DMS153 treated with DMSO at 0.1 percent for 48 hours (cell line): ENCODE measurements around the gene RLN3.

Source experiments
- DNase-seq: peaks from one replicate; lab custom pipeline; 2025; ENCODE audit not compliant: unreplicated experiment; lab: John Stamatoyannopoulos, UW

The RLN3 gene

DNA sequence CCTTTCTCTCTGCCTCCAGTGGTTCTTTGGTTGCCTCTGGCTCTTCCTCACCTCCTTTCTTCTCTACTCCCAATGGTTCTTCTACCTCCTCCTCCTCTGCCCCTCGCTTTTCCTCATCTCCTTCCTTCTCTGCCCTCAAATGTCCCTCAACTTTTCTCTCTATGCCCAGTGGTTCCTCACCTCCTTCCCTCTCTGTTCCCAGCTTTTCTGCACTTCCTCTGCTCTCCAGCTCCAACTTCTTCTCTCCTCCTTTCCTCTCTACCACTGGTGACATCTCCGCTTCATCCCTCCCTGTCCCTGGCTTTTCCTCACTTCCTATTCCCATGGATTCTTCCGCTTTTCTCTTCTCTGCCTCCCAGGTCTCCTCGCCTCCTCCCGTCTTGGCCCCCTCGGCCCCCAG is 26.2 kb downstream of the RLN3 start:
- no peak for DNase-seq

DNA sequence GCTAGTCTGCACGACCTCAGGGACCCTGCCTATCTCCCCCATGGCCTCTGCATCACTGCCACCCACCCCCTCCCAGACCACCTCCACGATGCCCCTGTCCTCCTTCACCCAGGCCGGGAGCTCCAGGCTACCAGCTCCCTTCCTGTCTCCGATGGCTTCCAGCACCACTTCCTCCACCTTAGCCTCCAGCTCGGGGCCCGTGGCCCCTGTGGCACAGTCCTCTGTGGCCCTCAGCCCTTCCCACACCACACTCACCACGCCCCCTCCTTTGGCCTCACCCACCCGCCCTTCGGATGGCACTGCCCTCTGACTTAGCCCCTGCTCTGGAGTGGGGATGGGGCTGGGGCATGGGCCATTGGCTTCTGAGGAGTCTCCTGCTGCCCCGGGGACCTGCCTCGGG is 26.8 kb downstream of the RLN3 start:
- no peak for DNase-seq

DNA sequence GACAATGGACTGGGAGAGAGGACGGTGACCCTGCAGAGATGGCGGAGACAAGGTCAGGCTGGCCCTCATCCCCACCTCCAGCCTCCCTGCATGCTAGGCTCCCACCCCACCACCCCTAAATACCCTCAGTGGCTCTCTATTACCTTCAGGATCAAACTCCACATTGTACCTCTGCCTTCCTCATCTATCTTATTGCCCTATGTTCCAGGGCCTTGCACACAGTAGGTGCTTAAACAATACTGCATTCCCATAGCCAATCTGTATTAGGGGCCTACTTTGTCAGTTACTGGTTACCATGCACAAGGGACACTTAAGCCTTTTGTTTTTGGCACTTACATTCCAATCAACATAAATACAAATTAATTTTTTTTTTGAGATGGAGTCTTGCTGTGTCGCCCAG is 27.4 kb downstream of the RLN3 start:
- DNase-seq = no peak

DNA sequence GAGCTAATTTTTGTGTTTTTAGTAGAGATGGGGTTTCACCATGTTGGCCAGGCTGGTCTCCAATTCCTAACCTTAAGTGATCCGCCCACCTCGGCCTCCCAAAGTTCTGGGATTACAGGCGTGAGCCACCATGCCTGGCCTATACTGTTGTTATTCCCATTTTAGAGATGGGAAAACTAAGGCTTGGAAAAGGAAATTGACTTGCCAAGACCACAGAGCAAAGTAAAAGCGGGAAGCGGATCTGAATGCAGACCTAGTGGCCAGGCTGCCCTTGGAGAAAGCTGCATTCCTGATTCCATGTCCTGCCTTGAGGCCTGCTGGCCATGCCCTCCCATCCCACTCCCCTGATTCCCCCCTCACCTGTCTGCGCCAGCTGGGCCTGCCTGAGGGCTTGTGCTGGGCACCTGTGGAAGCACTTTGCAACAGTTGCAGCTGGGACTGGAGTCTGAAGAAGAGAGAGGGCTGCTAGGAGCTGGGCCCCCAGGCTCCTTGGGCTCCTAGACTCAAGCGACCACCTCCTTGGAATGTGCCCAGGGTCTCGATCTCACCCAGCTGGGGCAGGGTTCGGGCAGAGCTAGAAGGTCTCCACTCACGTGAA is 28.2 kb downstream of the RLN3 start:
- no peak for DNase-seq

DNA sequence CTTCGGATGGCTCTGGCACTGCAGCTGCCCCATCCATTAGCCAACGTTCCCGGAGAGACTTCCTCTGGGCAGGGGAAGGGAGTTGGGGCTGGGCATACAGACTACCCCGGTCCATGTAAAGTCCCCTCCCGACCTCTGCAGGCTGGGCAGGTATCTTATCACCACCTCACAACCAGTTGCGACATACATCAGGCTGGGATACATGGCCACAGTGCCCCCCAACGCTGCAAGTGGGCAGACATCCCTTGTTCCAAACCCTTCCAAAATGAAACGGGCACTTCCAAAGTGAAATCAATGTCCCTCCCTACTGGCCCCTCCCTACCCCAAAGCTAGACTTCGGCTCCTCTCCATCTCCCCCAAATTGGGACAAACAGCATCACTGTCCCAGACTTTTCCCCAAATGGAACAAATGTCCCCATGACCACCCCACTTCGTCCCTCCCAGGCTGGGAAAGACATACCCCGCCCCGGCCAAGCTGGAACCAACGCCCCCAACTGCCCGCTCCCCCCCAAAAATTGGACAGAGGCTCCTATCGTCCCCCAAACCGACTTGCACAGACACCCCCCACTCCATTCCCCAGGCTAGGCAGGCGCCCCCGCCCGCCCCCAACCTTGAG is 28.9 kb downstream of the RLN3 start:
- no peak for DNase-seq

DNA sequence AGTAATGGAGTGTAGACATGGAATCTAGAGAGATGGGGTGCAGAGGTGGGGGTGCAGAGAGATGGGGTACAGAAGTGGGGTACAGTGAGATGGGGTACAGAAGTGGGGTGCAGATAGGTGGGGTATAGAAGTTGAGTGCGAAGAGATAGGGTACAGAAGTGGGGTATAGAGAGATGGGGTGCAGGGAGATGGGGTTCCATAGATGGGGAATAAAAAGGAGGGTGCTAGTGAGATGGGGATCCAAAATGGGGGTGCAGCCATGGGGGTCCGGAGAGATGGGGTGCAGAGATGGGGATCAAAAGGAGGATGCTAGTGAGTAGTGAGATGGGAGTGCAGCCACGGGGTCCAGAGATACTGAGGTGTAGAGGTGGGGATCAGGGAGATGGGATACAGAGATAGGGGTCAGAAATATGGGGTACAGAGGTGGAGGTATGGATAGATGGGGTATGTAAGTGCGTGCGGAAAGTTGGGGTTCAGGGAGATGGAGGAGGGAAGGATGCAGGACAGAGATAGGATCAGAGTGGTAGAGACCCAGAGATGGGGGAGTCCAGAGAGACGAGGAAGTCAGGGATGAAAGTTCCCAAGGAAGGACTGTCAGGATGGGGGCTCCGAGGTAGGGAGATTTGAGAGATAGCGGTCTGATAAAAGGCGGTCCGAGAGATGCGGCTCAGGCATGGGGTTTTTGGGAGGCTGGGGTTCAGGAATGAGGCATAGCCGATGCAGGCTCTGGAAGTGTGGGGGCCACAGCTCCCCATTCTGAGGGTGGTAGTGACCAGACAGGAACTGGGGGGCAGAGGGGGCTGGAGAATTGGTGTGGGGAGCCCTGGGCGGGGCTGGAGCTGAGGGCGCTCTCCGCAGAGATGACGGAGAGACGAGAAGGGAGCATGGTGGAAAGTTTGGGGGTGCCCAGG is 30.5 kb downstream of the RLN3 start:
- no peak for DNase-seq

DNA sequence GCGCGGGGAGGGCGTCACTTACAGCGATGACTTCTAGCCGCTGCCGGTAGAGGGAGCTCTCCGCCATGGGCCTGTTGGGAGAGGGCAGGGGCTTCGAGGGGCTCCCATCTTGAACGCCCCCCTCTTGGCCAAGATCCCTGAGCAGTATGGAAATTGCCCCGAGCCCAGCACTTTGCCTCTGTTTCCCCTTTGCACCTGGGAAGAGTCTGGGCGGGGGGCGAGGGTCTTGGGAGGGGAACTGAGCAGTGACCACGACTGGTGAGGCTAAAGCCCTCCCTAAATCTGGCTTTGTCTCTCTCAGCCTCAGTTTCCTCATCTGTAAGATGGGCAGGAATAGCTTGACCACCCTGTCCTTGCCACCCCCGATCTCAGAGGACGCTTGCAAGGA is 31.1 kb downstream of the RLN3 start:
- no peak for DNase-seq

DNA sequence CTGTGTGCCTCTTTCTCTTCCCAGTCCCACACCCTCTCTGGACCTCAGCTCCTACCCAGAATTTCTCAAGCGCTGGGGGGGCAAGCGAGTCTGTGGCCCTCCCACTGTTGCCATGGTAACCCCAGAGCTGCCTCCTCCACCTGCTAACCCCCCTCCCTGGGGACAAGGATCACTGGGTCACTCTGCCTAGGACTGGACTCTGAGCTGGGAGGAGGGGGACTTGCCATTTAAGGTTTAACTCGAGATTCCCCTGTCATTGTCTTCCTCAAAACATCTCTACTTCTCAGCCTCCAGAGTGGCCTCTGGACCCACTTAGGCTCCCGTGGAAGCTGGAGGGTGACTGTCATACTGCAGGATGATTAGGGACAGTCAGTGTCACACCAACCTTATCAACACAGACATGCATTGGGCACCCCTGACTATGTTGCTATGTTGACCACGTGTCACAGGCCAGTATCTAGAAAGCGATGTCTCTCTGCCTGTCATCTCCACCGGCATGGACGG is 31.8 kb downstream of the RLN3 start:
- DNase-seq = no peak

DNA sequence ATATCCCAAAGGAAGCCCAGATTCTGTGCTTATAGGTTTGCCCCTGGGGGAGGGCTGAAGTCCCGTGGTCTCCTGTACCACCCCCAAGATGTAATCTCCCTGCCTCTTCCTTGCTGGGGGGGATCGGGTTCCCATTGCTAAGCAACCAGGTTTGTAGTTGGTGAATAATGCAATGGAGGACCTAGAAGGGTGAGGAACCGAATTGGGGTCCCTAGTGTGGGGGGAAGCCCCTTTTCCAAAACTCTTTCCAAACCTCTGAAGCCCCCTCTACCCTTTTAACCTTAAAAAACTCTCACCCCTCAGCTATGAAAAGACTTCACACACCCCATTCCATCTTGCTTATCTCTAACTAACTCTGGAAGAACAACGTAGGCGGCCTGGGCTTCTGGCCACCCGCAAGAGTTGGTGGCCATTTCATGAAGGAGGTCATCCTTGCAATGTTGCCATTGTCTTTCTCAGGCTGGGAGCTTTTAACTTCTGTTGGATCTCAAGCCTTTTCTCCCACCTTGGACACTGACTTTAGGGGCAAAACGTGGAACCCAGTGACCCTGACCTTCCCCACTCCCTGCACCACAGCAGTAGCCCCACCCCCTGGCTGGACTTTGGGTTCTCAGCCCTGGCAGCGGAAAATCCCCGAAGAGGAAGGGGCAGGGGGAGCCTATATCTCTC is 33.3 kb downstream of the RLN3 start:
- no peak for DNase-seq

DNA sequence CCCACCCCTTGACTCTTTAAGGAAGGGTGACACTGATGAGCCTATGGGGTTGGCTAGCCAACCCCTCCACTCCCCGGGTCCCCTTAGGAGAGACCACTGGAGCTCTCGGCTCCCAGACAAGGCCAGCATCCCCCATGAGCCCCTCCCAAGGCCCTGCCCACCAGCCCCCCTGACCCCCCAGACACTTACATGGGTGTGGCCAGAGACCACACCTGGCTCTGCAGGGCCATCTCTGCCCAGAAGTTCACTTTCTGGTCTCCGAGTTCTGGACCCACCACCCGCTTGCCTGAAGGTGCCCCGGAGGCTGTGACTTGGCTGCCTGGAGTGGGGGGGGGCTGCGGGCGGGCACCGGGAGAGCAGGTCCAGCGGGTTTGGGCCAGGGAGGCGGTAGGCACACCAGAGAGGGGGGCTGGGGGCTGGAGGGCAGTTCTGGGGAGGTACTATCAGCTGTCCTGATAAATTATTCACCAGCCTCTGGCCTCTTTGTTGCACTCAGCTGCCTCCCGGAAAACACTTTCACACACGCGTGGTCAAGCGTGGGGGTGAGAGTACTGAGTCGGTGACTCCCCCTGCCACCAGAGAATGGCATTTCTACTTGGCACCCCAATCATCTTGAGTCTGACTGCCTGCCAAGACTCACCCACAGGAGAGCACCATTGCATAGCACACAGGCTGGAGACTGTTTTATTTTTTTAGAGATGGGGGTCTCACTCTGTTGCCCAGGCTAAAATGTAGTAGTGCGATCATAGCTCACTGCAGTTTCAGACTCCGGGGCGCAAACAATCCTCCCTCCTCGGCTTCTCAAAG is 34.0 kb downstream of the RLN3 start, which contains the start of gene PALM3:
PALM3 (minus strand) TSS at position 326 of the 807 bp plus-strand sequence; CDS start at position 230, 96 bp downstream.
- no peak for DNase-seq

DNA sequence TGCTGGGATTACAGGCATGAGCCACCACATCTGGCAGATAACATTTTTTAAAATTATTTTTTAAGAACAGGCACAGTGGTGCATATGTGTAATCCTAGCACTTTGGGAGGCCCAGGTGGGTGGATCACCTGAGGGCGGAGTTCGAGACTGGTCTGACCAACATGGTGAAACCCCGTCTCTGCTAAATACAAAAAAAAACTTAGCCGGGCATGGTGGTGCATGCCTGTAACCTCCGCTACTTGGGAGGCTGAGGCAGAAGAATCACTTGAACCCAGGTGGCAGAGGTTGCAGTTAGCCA is 34.6 kb downstream of the RLN3 start:
- DNase-seq = no peak

DNA sequence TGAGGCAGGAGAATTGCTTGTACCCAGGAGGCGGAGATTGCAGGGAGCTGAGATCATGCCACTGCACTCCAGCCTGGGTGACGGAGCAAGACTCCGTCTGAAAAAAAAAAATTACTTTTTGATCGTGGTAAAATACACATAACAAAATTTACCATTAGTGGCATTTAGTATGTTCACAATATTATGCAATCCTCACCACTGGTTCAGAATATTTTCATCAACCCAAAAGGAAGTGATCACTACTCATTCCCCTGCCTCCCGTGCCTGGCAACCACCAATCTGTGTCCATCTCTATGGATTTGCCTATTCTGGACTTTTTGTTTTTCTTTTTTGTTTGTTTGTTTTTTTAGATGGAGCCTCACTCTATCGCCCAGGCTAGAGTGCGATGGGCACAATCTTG is 35.2 kb downstream of the RLN3 start:
- DNase-seq = no peak

DNA sequence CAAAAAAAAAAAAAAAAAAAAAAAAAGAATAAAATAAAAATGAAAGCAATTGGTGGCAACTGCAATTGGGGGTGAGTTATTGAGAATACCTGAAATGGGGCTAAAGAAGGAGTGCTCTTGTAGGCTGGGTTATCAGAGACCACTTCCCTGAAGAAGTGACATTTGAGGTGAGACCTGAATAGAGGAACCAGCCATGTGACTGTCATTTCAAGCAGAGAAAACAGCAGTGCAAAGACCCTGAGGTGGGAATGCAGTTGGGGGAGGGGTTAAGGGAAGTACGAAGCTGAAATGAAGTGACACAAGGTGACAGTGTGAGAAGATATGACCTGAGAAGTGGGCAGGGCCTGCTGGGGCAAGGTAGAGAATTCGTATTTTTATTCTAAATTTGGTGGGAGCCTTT is 38.2 kb downstream of the RLN3 start:
- DNase-seq = no peak

DNA sequence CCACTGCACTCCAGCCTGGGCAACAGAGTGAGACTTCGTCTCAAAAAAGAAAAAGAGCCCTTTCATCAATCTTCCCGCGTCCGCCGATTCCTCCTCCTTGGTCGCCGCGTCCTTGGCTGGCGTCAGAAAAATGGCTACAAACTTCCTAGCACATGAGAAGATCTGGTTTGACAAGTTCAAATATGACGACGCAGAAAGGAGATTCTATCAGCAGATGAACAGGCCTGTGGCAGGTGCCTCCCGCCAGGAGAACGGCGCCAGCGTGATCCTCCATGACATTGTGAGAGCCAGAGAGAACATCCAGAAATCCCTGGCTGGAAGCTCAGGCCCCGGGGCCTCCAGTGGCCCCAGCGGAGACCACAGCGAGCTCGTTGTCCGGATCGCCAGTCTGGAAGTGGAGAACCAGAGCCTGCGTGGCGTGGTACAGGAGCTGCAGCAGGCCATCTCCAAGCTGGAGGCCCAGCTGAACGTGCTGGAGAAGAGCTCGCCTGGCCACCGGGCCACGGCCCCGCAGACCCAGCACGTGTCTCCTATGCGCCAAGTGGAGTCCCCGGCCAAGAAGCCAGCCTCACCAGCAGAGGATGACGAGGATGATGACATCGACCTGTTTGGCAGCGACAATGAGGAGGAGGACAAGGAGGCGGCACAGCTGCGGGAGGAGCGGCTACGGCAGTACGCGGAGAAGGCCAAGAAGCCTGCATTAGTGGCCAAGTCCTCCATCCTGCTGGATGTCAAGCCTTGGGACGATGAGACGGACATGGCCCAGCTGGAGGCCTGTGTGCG is 42.5 kb downstream of the RLN3 start:
- no peak for DNase-seq

DNA sequence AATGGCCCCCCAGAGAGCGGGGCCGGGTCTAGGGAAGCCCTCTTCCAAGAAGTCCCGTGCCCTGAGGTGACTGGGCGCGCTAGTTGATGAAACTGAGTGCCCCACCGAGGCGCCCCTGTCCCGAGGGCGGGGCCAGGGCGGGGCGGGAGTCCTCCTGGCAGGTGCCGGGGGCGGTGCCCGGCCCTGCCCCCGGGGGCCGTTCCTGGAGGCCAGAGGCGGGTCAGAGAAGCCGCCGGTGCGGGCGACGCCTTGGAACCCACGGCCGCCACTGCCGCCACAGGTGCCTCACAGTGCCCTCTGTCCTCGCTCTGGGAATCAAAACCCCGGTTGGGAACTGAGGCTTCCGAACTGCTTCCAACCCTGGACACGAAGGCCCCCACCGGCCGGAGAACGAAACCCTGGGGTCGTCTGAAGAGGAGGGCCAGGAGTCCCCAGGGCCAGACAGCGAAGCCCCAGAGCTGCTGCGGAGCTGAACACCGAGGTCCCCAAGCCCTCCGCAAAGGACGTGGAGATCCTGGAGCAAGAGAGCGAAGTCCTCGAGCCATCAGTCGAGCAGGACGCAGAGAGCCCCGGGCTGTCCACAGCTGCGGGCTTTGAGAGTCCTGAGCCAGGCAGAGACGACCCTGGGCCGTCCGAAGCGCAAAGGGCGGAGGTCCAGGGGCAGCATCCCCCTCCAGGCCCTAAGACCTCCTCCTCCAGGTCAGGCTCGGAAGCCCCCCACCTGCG is 44.8 kb downstream of the RLN3 start, which contains the start of gene MISP3:
MISP3 (plus strand) TSS at position 252 of the 726 bp plus-strand sequence. CDS start 524 bp downstream, outside the sequence.
- peak; percentile 61 for DNase-seq

DNA sequence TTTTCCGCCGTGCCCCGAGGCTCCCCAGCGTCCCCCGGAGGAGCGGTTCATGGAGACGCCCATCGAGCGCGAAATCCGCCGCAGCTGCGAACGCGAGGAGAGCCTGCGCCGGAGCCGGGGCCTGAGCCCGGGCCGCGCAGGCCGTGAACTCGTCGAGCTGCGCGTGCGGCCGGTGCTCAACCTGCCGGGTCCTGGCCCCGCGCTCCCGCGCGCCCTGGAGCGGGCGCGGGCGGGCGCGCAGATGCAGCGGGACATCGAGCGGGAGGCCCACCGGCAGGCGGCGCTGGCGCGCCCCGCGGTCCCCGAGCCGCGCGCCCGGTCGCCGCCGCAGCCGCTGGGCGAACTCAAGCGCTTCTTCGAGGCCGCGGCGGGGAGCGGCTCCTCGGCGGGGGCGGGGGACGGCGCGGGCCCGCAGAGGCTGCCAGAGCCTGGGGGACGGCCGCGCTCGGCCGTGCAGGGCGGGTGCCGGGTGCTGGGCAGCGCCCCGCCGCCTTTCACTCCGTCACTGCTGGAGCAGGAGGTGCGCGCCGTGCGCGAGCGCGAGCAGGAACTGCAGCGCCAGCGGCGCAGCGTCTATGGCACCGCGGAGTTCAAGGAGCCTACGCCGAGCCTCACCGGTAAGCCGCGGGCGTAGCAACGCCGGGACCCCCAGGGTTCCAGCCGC is 45.4 kb downstream of the RLN3 start:
- peak; percentile 72 for DNase-seq

DNA sequence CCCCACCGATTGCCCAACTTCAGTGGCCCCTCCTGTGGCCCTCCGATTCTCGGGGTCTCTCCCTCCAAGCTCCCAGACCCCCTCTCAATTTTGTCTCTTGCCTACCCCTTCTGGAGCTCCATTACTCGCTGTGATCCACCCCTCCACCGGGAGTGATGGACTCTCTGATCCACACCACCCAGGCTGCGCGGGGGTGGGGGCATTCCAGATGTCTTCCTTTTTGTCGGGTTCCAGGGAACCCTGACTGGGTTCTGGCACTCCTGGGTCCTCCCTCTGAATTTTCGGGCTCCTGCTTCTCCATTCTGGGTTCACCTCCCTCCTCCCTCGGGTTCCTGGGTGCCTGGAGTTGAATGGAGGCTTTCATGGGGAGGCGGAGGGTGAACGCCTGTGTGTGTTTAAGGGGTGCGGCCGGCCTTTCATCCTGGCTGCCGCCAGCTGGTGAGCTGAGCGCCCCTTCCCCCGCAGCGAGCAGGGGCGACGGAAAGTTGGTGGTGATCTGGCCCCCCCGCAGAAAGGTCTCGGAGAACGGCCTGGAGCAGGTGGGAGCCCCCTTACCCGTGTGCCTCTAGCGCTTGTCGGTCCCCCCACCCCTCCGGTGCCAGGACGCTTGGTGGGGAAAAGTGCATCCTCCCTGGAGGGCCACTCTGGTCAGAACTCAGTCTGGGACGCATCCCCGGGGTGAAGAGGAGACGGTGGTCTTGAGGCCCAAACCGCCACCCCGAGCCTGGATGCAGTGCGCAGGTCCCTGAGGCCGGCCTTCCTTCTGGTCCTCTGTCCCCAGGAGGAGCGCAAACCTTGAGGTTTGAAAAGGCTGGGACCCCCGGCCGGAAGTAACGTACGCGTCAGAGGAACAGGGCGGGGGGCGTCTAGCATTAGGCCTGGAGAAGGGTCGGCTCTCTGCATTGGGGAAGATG is 46.2 kb downstream of the RLN3 start:
- DNase-seq = no peak

DNA sequence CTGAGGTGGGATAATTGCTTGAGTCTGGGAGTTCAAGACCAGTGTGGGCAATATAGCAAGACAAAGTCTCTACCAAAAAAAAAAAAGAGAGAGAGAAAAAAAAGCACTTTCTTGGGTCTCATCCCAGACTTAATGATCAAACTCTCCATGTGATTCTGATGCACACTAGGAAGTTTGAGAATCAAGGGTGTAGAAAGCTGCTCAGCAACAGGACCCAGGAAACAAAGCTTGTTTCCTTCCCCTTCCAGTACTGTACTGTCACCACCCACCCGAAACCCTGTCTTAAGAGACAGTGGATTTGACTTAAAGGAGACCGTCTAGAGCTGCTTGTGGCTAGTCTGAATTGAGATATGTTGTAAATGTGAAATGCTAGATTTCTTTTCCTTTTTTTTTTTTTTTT is 50.5 kb downstream of the RLN3 start:
- no peak for DNase-seq
